Measurements from ENCODE around the gene XCL2. TPM values are rescaled to one million over a fixed set of nuclear protein-coding genes. Genes with fewer than 3 reads are reported as not detected.
"Not testable (repeated sequence)": the region's sequence is repeated elsewhere in the genome, so short reads cannot be mapped to it uniquely, and the experiment has no call there.

Gene XCL2
- total RNA-seq, 4 donors from 2014 or later = 1.7 to 4.5 TPM; not detected in 2

- H3K27ac ChIP-seq; DNase-seq; H3K36me3 ChIP-seq; H3K4me1 ChIP-seq; H3K4me3 ChIP-seq; in situ Hi-C loops (cut with MboI; ENCODE audit: low pct_ligation_motif_present in 1 of 4, low pct_unique_long_range_greater_than_20kb in 1 of 4, low sequenced_read_pairs in 3 of 4); H3K9me3 ChIP-seq; H3K27me3 ChIP-seq; intact Hi-C loops (cut with DNase I; ENCODE audit: low total_unique reads): not testable (repeated sequence)
- peak in 3 of 5 experiments; percentile 18 to 41 (median 39) for TF ChIP-seq CTCF (IDR thresholded peaks at IDR 0.05)
- 43 to 67% methylated on average over 7 of the region's 7 CpGs for WGBS, 2 donors (ENCODE audit: low coverage in 1 of 2)
Measured at GRCh38 chr1:168545678-168546552, 2.1 kb upstream of the XCL2 start.

- H3K4me1 ChIP-seq; H3K9me3 ChIP-seq; H3K27ac ChIP-seq; DNase-seq; H3K27me3 ChIP-seq; intact Hi-C loops (cut with DNase I; ENCODE audit: low total_unique reads); in situ Hi-C loops (cut with MboI; ENCODE audit: low pct_ligation_motif_present in 1 of 4, low pct_unique_long_range_greater_than_20kb in 1 of 4, low sequenced_read_pairs in 3 of 4); H3K4me3 ChIP-seq; H3K36me3 ChIP-seq: not testable (repeated sequence)
- 78 to 86% methylated on average over 2 of the region's 2 CpGs for WGBS, 2 donors (ENCODE audit: low coverage in 1 of 2)
Measured at GRCh38 chr1:168542978-168543377, 819 bp downstream of the XCL2 start.

GRCh38 chr1:168540798-168541197 lies 3.0 kb downstream of the XCL2 start:
- H3K27me3 ChIP-seq; H3K9me3 ChIP-seq; in situ Hi-C loops (cut with MboI; ENCODE audit: low pct_ligation_motif_present in 1 of 4, low pct_unique_long_range_greater_than_20kb in 1 of 4, low sequenced_read_pairs in 3 of 4); H3K36me3 ChIP-seq; H3K4me3 ChIP-seq; DNase-seq; H3K27ac ChIP-seq; H3K4me1 ChIP-seq; intact Hi-C loops (cut with DNase I; ENCODE audit: low total_unique reads): not testable (repeated sequence)
- 66 to 83% methylated on average over 4 to 7 of the region's 7 CpGs for WGBS, 2 donors (ENCODE audit: low coverage in 1 of 2)

- intact Hi-C loops (cut with DNase I; ENCODE audit: low total_unique reads) (no loop called here), in situ Hi-C loops (cut with MboI; ENCODE audit: low pct_ligation_motif_present in 1 of 4, low pct_unique_long_range_greater_than_20kb in 1 of 4, low sequenced_read_pairs in 3 of 4) (no loop called here)
- TF ChIP-seq POLR2AphosphoS5 (IDR thresholded peaks at IDR 0.05) = peak in 1 of 3 donors; percentile 35
- TF ChIP-seq POLR2A (IDR thresholded peaks at IDR 0.05) = no peak
- TF ChIP-seq CTCF (IDR thresholded peaks at IDR 0.05) = no peak
- TF ChIP-seq EP300 (IDR thresholded peaks at IDR 0.05; ENCODE audit: low read depth) = no peak
- Histone ChIP-seq H3K9me3 (no peaks in the 10 kb centered on the region), H3K36me3 (no peaks in the 10 kb centered on the region), H3K4me3 (no peak overlapping the region), H3K27ac (peak overlapping the region in 2 of 4 donors; percentile 6 to 21), H3K4me1 (no peaks in the 10 kb centered on the region), H3K27me3 (no peaks in the 10 kb centered on the region)
- WGBS, 2 donors (ENCODE audit: low coverage in 1 of 2) = 55 to 57% methylated on average over 1 of the region's 1 CpG
- DNase-seq = no peak
Measured at GRCh38 chr1:168535536-168535935, 8.3 kb downstream of the XCL2 start.

- Histone ChIP-seq H3K36me3 (no peaks in the 10 kb centered on the region), H3K4me1 (no peaks in the 10 kb centered on the region), H3K27ac (no peak overlapping the region), H3K4me3 (no peak overlapping the region), H3K9me3 (no peaks in the 10 kb centered on the region), H3K27me3 (no peaks in the 10 kb centered on the region)
- no peak for DNase-seq
- in situ Hi-C loops (cut with MboI; ENCODE audit: low pct_ligation_motif_present in 1 of 4, low pct_unique_long_range_greater_than_20kb in 1 of 4, low sequenced_read_pairs in 3 of 4) = no loop called here
- intact Hi-C loops (cut with DNase I; ENCODE audit: low total_unique reads) = no loop called here
- WGBS, 2 donors (ENCODE audit: low coverage in 1 of 2) = 80 to 93% methylated on average over 1 to 2 of the region's 2 CpGs
- TF ChIP-seq EP300 (IDR thresholded peaks at IDR 0.05; ENCODE audit: low read depth) (no peak), POLR2A (IDR thresholded peaks at IDR 0.05) (no peak), CTCF (IDR thresholded peaks at IDR 0.05) (no peak), POLR2AphosphoS5 (IDR thresholded peaks at IDR 0.05) (no peak)
Measured at GRCh38 chr1:168531615-168532345, 12.0 kb downstream of the XCL2 start.
